HG03457 (cell line): Measurements from ENCODE around the gene SLC66A1.

Experiments
- ATAC-seq: cut with Tn5 transposase; IDR thresholded peaks from one replicate; pipeline ENCODE4 v1.9.1; 2021; ENCODE audit warnings: moderate number of reproducible peaks; ENCODE audit not compliant: unreplicated experiment

SLC66A1 gene

DNA sequence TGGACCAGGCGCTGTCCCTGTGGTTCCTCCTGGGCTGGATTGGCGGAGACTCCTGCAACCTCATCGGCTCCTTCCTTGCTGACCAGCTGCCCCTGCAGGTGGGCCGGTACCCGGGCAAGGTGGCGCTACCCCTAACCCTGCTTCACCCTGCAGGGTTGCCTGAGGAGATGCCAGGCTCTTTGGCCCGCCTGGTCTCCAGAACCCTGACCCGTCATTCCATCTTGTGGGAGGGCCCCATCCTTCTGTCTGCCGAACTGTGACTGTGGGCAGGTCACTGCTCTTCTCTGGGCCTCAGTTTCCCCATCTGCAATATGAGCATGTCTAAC lies 12.5 kb downstream of the SLC66A1 start:
- ATAC-seq = no peak

DNA sequence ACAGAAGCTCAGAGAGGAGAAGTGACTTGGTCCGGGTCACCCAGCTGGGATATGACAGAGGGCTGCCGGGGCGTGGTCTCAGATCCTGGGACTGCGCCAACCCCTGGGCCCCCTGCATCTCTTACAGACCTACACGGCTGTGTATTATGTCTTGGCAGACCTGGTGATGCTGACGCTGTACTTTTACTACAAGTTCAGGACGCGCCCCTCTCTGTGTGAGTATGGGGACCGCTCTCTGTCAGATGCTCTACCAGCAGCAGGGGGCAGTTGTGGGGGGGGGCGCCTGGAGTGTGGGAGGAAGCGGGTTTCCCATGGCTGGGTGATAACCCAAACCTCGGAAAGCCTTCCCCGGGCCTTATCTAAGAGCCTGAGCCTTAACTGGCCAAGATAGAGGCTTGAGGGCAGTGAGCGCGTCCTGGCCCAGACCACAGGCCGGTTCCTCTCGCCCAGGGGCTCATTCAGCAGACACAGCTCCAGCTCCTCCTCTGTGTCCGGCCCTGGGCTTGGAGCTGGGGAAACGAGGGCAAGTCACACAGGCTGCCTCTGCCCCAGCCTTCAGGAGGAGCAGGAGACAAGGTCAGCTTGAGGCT lies 13.3 kb downstream of the SLC66A1 start:
- no peak for ATAC-seq

DNA sequence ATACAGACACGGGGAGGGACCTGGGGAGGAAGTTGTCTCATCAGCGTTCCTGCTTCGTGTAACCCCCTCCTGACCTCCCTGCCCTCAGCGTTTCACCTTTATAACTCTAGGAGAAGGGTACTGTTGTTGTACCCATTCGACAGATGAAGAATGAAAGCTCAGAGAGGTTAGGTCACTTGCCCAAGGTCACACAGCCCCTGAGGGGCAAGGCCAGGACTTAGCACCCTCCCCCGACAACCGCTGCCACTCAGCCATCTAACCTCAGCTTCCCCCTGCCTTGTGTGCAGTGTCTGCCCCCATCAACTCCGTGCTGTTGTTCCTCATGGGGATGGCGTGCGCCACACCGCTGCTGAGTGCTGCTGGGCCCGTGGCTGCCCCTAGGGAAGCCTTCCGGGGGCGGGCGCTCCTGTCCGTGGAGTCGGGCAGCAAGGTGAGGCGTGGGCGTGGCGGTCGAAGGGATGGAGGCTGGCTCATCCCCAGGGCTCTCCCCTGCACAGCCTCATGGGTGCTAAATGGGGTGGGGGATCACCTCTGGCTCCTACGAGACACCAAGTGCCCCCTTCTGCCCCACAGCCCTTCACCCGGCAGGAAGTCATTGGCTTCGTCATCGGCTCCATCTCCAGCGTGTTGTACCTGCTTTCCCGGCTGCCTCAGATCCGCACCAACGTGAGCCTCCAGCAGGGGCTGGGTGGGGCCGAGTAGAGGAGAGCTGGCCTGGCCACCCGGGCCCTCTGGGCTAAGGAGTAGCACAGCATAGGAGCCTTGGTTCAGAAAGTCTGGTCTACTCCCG lies 14.0 kb downstream of the SLC66A1 start:
- no peak for ATAC-seq

DNA sequence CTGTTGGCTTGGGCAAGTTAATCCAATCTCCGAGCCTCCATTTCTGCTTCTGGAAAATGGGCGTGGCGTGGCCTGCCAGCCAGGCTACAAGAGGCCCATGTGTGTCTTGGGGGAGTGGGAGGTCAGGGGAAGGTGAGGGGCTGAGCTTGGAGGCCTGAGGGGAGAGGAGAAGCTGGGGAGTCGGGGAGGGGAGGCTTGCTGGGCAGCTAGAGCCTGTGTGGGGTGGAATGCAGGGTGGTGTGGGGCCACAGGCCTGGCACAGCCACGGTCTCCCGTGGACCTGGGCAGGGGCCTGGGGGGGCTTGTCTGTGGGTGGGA lies 14.6 kb downstream of the SLC66A1 start:
- ATAC-seq = no peak

DNA sequence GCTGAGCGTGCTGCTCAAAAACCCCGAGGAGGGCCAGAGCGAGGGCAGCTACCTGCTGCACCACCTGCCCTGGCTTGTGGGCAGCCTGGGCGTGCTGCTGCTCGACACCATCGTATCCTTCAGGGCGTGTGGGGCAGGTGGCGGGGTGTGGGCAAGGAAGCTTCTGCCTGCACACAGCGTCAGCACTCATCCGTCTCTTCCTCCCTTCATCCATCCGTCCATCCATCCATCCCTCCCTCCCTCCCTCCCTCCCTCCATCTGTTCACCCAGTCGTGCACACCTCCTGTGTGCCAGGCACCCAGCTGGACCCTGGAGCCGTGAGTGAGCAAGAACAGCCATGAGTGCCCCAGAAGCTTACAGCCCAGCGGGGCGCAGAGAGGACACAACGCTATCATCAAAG lies 15.2 kb downstream of the SLC66A1 start:
- ATAC-seq = no peak

DNA sequence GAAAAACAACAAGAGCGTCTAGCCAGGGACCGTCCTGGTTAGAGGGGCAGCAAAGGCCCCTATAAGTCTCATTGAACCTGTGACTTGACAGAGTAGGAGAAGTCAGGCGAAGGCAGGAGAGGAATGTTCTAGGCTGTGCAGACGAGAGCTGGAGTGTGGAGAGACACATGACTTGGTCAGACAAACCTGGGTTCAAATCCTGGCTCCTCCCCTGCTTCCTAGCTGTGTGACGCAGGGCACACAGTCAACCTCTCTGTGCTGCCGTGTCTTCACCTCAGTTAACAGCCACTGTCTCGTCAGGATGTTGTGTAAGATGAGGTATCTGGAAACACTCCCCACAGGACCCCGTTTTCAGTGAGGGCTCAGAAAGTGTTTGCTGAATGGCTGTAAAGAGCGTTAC lies 15.6 kb downstream of the SLC66A1 start:
- ATAC-seq = no peak

DNA sequence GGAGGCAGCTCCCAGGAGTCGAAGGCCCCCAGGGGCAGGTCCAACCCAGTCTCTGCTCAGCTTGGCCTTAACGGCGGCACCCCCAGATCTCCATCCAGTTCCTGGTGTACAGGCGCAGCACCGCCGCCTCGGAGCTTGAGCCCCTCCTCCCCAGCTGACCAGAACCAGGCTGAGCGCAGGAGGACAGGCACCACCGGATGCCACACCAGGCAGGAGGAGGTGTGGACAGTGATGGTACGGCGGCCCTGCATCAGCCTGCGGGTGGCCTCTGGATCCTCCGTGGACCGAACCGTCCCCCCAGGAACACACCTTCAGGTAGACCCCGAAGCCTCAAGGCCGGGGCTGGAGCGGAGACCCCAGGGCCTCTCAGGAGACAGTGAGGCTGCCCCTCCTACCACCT lies 16.4 kb downstream of the SLC66A1 start:
- no peak for ATAC-seq

DNA sequence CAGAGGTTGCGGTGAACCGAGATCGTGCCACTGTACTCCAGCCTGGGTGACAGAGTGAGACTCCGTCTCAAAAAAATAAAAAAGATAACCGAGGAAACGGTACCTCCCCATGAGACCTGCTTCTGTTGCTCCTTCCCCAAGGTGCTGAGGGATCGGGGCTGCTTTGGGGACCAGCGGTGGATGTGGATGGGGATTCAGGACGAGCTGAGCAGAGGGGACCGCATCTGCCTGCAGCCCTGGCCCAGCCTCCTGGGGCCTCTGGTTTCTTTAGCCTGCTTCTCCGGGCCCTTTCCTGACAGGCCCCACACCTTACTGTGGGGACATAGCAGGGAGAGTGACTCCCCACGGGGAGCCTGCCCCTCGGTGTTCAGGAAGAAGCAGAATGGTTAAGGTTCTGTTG lies 17.1 kb downstream of the SLC66A1 start:
- no peak for ATAC-seq

DNA sequence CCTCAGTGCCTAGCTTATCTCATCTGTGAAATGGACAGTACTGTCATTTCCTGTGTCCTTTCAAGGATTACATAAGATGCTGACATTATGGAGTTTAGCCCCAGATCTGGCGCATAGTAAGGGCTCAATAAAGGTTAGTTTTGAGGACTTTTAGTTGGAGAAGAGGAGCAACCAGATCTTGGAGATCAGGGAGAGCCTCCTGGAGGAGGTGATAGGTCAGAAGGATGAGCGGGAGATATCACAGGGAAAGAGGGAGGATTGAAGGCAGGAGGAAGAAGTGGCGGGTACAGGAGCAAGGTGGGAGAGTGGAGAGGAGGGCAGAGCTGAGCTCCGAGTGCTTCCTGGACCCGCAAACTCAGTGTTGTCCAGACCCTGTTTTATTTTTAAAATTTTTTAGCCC lies 17.5 kb downstream of the SLC66A1 start:
- no peak for ATAC-seq

DNA sequence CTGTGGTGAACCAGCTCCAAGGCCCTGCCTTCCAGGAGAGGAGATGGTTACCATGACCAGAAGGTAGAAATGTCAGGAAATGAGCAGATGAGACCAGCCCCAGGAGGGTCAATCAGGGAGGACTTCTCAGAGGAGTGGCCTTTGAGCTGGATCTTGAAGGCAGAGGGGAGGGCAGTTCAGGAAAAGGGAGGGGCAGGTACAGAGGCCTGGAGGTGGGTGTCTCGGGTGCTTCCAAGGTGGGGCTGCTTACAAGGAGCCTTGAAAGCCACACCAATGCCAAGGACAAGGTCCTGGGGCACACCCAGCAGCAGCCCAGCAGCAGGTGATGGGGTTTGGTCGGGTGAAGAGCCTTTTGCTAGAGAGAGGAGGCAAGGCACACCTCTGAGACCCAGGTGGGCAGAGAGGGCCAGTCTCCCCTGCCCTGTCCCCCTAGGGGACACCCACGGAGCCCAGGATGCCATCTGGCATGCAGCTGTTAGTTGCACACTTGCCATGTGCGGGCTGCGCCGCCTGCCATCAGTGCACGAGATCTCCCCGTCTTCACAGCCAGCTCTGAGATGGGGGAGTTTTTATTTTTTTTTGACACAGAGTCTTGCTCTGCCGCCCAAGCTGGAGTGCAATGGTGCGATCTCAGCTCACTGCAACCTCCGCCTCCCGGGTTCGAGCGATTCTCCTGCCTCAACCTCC lies 18.5 kb downstream of the SLC66A1 start:
- ATAC-seq = no peak

DNA sequence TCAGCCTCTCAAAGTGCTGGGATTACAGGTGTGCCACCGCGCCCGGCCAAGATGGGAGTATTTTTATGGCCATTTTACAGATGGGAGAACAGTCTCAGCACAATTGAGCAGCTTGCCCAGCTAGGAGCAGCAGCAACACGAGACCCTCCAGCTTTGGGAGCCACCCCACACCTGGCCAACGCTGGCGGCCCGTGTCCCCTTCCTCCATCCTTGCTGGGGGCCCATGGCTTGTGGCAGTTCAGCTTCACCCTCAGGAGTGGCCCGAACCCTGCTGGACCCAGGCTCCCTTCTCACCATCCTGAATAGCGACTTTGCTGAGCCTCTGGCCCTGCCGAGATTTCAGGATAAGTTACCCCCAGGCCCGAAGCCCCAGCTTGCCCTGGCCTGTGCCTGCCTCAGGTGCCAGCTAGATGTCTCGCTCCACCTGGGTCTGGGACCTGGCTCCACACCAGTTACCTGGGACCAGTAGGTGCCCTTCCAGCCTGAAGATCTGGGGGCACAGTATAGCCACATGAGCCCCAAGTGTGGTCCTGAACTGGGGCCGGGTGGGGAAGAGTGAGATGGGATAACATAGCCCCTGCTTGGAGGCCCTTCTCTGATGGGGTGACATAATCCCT lies 19.2 kb downstream of the SLC66A1 start:
- no peak for ATAC-seq

DNA sequence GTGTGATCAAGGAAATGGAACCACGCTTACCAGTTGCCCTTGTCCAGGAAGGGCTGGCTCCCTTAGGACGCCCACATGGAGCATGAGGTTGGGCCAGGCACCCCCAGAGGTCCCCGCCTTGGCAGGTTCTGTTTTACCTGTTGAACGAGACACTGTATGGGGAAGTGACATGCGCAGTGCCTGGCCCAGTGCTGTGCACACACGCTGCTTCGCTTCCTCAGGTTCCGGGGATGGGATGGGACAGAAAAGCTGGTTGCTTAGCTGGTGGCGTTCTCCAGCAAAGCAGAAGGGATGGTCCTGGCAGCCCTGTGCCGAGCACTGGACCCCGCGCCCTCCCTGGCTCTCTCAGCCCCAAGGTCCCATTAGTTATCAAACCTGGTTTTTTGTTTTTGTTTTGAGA lies 20.7 kb downstream of the SLC66A1 start:
- no peak for ATAC-seq

DNA sequence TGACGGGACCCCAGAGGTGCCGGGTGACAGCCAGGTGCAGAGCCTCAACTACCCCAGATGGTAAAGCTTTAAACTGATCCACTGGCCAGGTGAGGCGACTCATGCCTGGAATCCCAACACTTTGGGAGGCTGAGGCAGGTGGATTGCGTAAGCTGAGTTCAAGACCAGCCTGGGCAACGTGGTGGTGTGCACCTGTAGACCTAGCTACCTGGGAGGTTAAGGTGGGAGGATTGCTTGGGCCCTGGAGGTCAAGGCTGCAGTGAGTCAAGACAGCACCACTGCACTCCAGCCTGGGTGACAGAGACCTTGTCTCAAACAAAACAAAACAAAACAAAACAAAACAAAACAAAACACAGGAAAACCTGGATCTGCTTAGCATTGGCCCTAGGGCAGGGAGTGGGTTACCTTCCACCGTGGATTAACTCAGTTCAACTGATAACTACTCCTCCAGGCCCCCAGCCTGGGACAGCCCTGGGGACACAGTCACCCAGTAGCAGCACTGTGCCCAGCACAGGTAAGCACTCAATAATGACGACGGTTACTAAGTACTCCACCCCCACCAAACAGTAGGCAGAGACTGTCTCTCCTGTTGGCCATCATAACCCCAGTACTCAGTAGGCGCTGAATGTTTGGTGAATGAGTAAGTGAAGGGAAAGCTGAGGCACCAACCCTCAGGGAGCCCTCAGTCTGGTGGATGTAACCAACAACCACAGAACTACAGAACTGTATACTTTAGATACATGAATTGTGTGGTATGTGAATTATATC lies 21.6 kb downstream of the SLC66A1 start:
- no peak for ATAC-seq

DNA sequence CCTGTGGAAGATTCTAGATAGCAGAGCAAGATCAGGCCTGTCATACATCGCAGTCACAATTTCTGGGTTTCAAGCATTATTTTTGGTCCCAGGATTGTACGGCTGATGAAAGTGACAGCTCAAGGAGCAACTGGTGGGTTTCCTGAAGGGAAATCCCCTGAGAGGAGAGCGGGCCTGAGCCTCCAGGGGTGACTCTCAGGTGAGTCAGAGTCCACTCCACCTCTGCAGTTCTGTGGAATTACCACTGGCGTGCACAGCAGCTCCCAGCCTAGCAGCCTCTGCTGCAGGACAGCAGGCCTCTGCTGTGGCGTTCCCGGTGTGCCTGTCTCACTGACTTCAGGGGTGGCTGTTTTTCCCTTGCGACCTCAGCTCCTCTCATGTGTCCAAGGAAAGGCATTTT lies 24.4 kb downstream of the SLC66A1 start:
- no peak for ATAC-seq

DNA sequence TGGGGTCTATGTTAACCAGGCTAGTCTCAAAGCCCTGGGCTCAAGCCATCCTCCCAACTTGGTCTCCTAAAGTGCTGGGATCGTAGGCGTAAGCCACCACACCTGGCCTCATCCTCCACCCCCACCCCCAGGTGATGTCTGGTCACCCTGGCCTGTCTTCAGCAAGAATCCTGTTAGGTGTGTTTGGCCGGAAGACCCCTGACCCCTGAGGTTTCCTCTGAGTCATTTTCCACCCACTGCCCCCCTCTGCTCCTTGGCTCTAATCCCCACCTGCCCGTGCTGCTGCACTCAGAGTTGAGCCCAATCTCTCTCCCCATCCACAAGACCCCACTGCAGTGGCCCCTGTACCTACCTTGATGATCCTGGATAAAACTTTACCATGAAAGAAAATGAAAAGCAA lies 25.2 kb downstream of the SLC66A1 start:
- no peak for ATAC-seq

DNA sequence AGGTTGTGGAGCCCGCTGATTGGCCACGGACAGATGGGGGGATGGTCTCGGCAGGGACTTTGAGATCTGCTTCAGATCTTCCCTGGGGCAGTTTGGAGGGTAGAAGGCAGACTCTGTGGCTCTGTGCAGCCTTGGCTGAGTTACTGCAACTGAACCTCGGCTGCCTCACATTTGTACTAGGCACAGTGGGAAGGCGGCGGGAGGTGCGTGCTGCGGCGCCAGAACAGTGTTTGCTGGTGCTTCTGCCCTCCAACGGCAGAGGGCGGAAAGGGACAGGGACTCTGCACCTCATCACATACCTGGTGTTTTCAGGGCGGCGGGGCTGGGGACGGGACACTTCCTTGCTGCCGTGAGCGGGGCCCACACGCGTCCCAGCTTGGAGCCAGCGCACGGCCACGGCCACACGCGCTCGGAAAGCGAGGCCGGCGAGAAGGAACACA lies 26.2 kb downstream of the SLC66A1 start:
- no peak for ATAC-seq

DNA sequence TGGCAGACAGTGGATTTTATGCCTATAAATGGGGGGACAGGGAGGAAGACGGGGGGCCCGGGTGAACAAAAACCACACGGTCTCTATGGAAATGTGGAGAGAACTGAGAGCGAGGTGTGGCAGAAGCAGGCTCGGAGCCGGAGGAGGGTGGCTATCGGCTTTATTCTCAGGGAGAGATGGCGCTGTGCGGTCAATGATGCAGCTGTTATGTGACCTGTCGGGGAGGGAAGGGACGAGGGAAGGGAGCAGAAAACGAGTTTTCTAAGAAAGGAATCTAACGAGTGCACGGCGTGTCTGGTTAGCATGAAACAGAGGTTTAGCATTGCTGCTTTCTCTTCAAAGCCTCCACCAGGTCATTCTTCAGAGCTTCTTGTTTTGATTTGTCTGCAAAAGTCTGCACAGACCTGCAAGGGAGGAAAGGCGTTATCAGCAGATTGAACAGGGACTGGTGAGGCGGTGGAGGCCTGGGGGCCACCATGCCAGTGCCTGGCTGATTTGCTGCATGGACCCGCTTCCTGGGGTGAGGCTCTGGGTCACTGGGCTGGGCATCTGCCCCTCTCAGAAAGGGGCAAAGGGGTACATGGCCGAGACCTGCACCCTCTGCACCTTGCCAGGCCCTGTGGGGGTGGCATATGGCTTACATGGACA lies 27.2 kb downstream of the SLC66A1 start:
- ATAC-seq = no peak

DNA sequence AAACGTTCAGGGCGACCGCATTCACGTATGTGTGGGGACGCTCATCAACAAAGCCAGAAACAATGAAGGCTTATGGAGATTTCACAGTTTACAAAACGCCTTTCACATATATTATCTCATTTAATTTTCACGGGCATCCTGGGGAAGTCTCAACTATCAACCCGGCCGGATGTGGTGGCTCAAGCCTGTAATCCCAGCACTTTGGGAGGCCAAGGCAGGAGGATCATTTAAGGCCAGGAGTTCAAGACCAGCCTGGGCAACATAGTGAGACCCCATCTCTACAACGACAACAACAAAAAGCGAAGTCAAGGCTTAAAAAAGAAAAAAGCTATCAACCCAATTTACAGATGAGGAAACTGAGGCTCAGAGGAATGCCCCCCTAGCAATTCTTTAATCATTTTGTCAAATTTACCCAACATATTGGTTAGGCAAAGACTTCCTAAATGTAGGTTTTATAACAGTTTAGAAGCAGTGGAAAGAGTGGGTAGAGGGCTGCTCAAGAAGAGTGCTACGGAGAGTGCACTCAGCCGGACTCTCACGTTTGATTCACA lies 28.3 kb downstream of the SLC66A1 start:
- no peak for ATAC-seq

DNA sequence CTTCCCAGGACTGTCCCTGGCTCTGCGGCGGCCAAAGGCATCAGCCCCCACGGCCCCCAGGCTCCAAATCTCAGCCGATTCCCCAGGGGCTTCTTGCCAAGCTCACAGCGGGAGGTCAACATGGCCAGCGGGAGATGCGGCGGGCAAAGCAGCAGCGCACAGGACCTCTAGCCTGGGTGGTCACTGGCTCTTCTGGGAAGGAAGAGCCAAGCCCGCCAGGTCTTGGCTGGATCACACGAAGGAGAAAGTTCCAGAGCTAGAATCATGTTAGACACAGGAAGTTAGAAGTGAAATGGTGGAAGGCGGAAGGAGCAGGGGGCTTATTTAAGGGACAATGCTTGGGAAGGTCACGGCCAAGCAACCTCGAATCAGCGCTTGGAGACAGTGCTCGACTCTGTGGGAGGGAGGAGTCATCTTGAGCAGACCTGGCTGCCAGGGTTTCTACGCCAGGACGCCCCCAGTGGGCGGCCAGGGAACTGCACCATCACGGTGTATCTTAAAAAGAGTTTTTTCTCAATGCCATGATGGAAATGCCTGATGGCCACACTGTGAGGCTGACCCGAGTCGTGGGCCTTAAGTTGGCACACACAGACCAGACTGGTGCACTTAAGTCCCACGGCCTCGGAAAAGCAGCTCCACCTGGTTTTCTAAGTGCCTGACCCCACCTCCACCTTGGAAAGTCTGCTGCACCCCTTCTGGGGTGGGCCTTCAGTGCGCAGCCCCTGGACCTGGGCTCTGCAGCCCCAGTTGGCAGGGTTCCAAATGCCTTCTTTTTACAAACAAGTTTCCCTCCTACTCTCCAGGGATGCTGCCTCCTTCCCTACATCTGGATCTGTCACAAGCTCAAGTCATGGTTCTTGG lies 29.3 kb downstream of the SLC66A1 start:
- no peak for ATAC-seq
